Body of pancreas (tissue), 4 donors: Measurements from ENCODE around the gene MMP20.

Source experiments
- POLR2A ChIP-seq, 3 donors: fragments of 450-650 bp; IDR thresholded peaks; one replicate each; pipeline ENCODE4 v1.6.1; 2016; ENCODE audit warnings: antibody characterized with exemption in 3 of 3, mild to moderate bottlenecking in 2 of 3
- TF ChIP-seq, protein P1 (sequence below), 7 experiments: fragments of 450-650 bp in 4 of 7; fragments of 200-600 bp in 3 of 7; sonication (generic) in 3 of 7; IDR thresholded peaks; one replicate each; pipeline ENCODE4 v1.5.1; 2016 to 2019; ENCODE audit warnings: antibody characterized with exemption in 7 of 7

DNA sequence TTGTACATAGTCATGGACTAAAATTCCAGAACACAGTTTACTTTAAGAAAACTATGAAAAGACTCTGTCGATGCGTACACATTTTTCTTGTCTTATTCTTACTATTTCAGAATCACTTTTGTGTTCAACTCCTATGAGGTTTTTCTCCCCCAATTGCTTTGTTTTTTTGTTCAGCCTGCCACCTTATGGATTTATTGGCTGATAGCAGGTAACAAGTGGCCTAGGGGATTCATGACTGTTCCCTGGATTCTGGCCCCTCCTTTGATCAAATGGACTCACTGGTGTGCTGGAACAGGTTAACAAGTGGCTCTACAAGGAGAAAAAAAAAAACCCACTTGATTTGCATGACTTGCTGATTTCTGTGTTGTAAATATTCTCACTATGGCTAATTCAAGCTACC lies 10.6 kb downstream of the MMP20 start:
- TF ChIP-seq, protein P1, sequence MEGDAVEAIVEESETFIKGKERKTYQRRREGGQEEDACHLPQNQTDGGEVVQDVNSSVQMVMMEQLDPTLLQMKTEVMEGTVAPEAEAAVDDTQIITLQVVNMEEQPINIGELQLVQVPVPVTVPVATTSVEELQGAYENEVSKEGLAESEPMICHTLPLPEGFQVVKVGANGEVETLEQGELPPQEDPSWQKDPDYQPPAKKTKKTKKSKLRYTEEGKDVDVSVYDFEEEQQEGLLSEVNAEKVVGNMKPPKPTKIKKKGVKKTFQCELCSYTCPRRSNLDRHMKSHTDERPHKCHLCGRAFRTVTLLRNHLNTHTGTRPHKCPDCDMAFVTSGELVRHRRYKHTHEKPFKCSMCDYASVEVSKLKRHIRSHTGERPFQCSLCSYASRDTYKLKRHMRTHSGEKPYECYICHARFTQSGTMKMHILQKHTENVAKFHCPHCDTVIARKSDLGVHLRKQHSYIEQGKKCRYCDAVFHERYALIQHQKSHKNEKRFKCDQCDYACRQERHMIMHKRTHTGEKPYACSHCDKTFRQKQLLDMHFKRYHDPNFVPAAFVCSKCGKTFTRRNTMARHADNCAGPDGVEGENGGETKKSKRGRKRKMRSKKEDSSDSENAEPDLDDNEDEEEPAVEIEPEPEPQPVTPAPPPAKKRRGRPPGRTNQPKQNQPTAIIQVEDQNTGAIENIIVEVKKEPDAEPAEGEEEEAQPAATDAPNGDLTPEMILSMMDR (IDR thresholded peaks at IDR 0.05), result no peak
- TF ChIP-seq POLR2A (IDR thresholded peaks at IDR 0.05), result no peak
